Measurements from ENCODE around the gene GAMT.

The GAMT gene

GRCh38 chr19:1394252-1395193, 6.8 kb downstream of the GAMT start:
- ATAC-seq (replicated peaks): peak in 1 of 2 donors; percentile 26
- peaks cover 31 to 49% of the 10 kb centered on the region in 2 donors for H3K36me3 Mint-ChIP-seq
- no peaks in the 10 kb centered on the region for H3K9me3 Mint-ChIP-seq
- no peak overlapping the region for H3K27ac Mint-ChIP-seq
- H3K27me3 Mint-ChIP-seq: no peaks in the 10 kb centered on the region
- H3K4me1 Mint-ChIP-seq: peaks cover 4 to 10% of the 10 kb centered on the region in 2 donors
- H3K4me3 Mint-ChIP-seq: no peak overlapping the region
- no peak for DNase-seq

GRCh38 chr19:1393841-1394240, 7.5 kb downstream of the GAMT start:
- H3K27ac Mint-ChIP-seq: no peak overlapping the region
- H3K4me3 Mint-ChIP-seq: no peak overlapping the region
- no peaks in the 10 kb centered on the region for H3K9me3 Mint-ChIP-seq
- H3K36me3 Mint-ChIP-seq: peaks cover 37 to 56% of the 10 kb centered on the region in 2 donors
- H3K4me1 Mint-ChIP-seq: peaks cover 4 to 16% of the 10 kb centered on the region in 2 donors
- no peak for ATAC-seq (replicated peaks)
- no peak for DNase-seq
- H3K27me3 Mint-ChIP-seq: no peaks in the 10 kb centered on the region

GRCh38 chr19:1392939-1393530, 8.3 kb downstream of the GAMT start:
- ATAC-seq (replicated peaks) (no peak), DNase-seq (no peak)
- Mint-ChIP-seq H3K9me3 (no peaks in the 10 kb centered on the region), H3K27me3 (no peaks in the 10 kb centered on the region), H3K36me3 (peaks cover 35 to 60% of the 10 kb centered on the region in 2 donors), H3K4me3 (no peak overlapping the region), H3K4me1 (peaks cover 2 to 16% of the 10 kb centered on the region in 2 donors), H3K27ac (no peak overlapping the region)

- Mint-ChIP-seq H3K27ac (no peak overlapping the region), H3K27me3 (no peaks in the 10 kb centered on the region), H3K36me3 (peaks cover 35 to 57% of the 10 kb centered on the region in 2 donors), H3K4me3 (no peak overlapping the region), H3K9me3 (no peaks in the 10 kb centered on the region), H3K4me1 (peaks cover 2 to 16% of the 10 kb centered on the region in 2 donors)
- no peak for ATAC-seq (replicated peaks)
- no peak for DNase-seq
Measured at GRCh38 chr19:1392407-1392806, 8.9 kb downstream of the GAMT start.

GRCh38 chr19:1390890-1391423, 10.4 kb downstream of the GAMT start:
- Mint-ChIP-seq H3K4me3 (no peak overlapping the region), H3K9me3 (no peaks in the 10 kb centered on the region), H3K27me3 (no peaks in the 10 kb centered on the region), H3K4me1 (peaks cover 6 to 20% of the 10 kb centered on the region in 2 donors), H3K27ac (no peak overlapping the region), H3K36me3 (peaks cover 36 to 58% of the 10 kb centered on the region in 2 donors)
- ATAC-seq (replicated peaks) (no peak), DNase-seq (no peak)

- Mint-ChIP-seq H3K27ac (no peak overlapping the region), H3K9me3 (no peaks in the 10 kb centered on the region), H3K4me3 (no peak overlapping the region), H3K4me1 (peaks cover 7 to 34% of the 10 kb centered on the region in 2 donors), H3K36me3 (peaks cover 31 to 53% of the 10 kb centered on the region in 2 donors), H3K27me3 (no peaks in the 10 kb centered on the region)
- no peak for ATAC-seq (replicated peaks)
- DNase-seq: no peak
Measured at GRCh38 chr19:1389033-1389940, 12.1 kb downstream of the GAMT start.

- no peaks in the 10 kb centered on the region for H3K9me3 Mint-ChIP-seq
- no peak overlapping the region for H3K27ac Mint-ChIP-seq
- no peak overlapping the region for H3K4me3 Mint-ChIP-seq
- peaks cover 8 to 37% of the 10 kb centered on the region in 2 donors for H3K4me1 Mint-ChIP-seq
- ATAC-seq (replicated peaks): no peak
- DNase-seq: no peak
- H3K36me3 Mint-ChIP-seq: peaks cover 33 to 49% of the 10 kb centered on the region in 2 donors
- H3K27me3 Mint-ChIP-seq: peaks cover under 1% of the 10 kb centered on the region in 2 donors
Measured at GRCh38 chr19:1388637-1389026, 12.7 kb downstream of the GAMT start.

- peaks cover 15 to 44% of the 10 kb centered on the region in 2 donors for H3K4me1 Mint-ChIP-seq
- DNase-seq: no peak
- no peak overlapping the region for H3K4me3 Mint-ChIP-seq
- peaks cover 36 to 52% of the 10 kb centered on the region in 2 donors for H3K36me3 Mint-ChIP-seq
- H3K27ac Mint-ChIP-seq: no peak overlapping the region
- no peak for ATAC-seq (replicated peaks)
- H3K9me3 Mint-ChIP-seq: peaks cover 2 to 3% of the 10 kb centered on the region in 2 donors
- H3K27me3 Mint-ChIP-seq: peaks cover 6 to 7% of the 10 kb centered on the region in 2 donors
Measured at GRCh38 chr19:1387684-1388636, 13.4 kb downstream of the GAMT start.

GRCh38 chr19:1386945-1387683, 14.2 kb downstream of the GAMT start:
- H3K4me3 Mint-ChIP-seq: no peak overlapping the region
- no peak overlapping the region for H3K27ac Mint-ChIP-seq
- H3K27me3 Mint-ChIP-seq: peaks cover 6 to 8% of the 10 kb centered on the region in 2 donors
- peaks cover 32 to 51% of the 10 kb centered on the region in 2 donors for H3K36me3 Mint-ChIP-seq
- ATAC-seq (replicated peaks) (no peak), DNase-seq (no peak)
- peaks cover 16 to 47% of the 10 kb centered on the region in 2 donors for H3K4me1 Mint-ChIP-seq
- H3K9me3 Mint-ChIP-seq: peaks cover 2 to 3% of the 10 kb centered on the region in 2 donors

- DNase-seq: no peak
- Mint-ChIP-seq H3K36me3 (peaks cover 27 to 45% of the 10 kb centered on the region in 2 donors), H3K27ac (no peak overlapping the region), H3K27me3 (peaks cover 6 to 8% of the 10 kb centered on the region in 2 donors), H3K9me3 (peaks cover 2 to 3% of the 10 kb centered on the region in 2 donors), H3K4me3 (no peak overlapping the region), H3K4me1 (peaks cover 16 to 47% of the 10 kb centered on the region in 2 donors)
- no peak for ATAC-seq (replicated peaks)
Measured at GRCh38 chr19:1385816-1386215, 15.5 kb downstream of the GAMT start.

GRCh38 chr19:1384478-1385110, 16.7 kb downstream of the GAMT start:
- ATAC-seq (replicated peaks): no peak

GRCh38 chr19:1384085-1384462, 17.3 kb downstream of the GAMT start:
- H3K27ac Mint-ChIP-seq: peak overlapping the region; percentile 100
- H3K36me3 Mint-ChIP-seq: peaks cover 14 to 27% of the 10 kb centered on the region in 2 donors
- peak; percentile 2 to 10 for ATAC-seq (replicated peaks)

More at GRCh38 chr19:1384478-1385110, 16.7 kb downstream of the GAMT start:
- H3K27ac Mint-ChIP-seq: peak overlapping the region; percentile 100
- peaks cover 19 to 33% of the 10 kb centered on the region in 2 donors for H3K36me3 Mint-ChIP-seq
- peaks cover 19 to 46% of the 10 kb centered on the region in 2 donors for H3K4me1 Mint-ChIP-seq
- peaks cover 6 to 8% of the 10 kb centered on the region in 2 donors for H3K27me3 Mint-ChIP-seq
- peak overlapping the region; percentile 95 to 96 for H3K4me3 Mint-ChIP-seq
- no peak for DNase-seq
- peaks cover 2 to 3% of the 10 kb centered on the region in 2 donors for H3K9me3 Mint-ChIP-seq

More at GRCh38 chr19:1384085-1384462, 17.3 kb downstream of the GAMT start:
- DNase-seq: no peak
- H3K4me3 Mint-ChIP-seq: peak overlapping the region; percentile 95 to 96
- H3K27me3 Mint-ChIP-seq: peaks cover 6 to 8% of the 10 kb centered on the region in 2 donors
- peaks cover 2 to 3% of the 10 kb centered on the region in 2 donors for H3K9me3 Mint-ChIP-seq
- H3K4me1 Mint-ChIP-seq: peaks cover 19 to 41% of the 10 kb centered on the region in 2 donors

All from stimulated activated naive B cell treated with anti-CD40 and anti-IgM and Interleukin-4, amounts not matched to agents 10 μg/mL and 1 μg/mL and 100 μg/mL, for 72 hours (primary cell).